Panc1 (cell line): Measurements from ENCODE around the gene FNTB.

ENCODE experiments used
- CTCF ChIP-seq: fragments of 450-650 bp; IDR thresholded peaks from 2 replicates; pipeline ENCODE4 v1.5.1; 2017; ENCODE audit warnings: mild to moderate bottlenecking
- POLR2AphosphoS5 ChIP-seq: IDR thresholded peaks from 2 replicates; pipeline ENCODE4 v1.6.1; 2012; ENCODE audit warnings: mild to moderate bottlenecking, low read depth, low read length, moderate library complexity
- REST ChIP-seq, 2 experiments: IDR thresholded peaks; 2 replicates each; pipeline ENCODE4 v1.6.1; 2011 to 2012; ENCODE audit warnings: low read depth in 2 of 2, control low read depth in 1 of 2, low read length in 1 of 2, mild to moderate bottlenecking in 1 of 2, moderate library complexity in 1 of 2; ENCODE audit not compliant: insufficient read depth in 1 of 2
- SIN3A ChIP-seq: IDR thresholded peaks from 2 replicates; pipeline ENCODE4 v1.6.1; 2012; ENCODE audit warnings: low read depth, mild to moderate bottlenecking, low read length, moderate library complexity, borderline replicate concordance; ENCODE audit not compliant: insufficient read depth
- TCF7L2 ChIP-seq: IDR thresholded peaks from 2 replicates; pipeline ENCODE4 v1.6.1; 2011; ENCODE audit warnings: mild to moderate bottlenecking, low read depth, low read length, inconsistent platforms

GRCh38 chr14:65074449-65075150 lies 87.9 kb downstream of the FNTB start:
- no peak for TF ChIP-seq CTCF
- TF ChIP-seq POLR2AphosphoS5: no peak
- TF ChIP-seq REST (IDR thresholded peaks at IDR 0.05; ENCODE audit: insufficient read depth in 1 of 2, low read depth in 2 of 2, low read length in 1 of 2): no peak
- no peak for TF ChIP-seq TCF7L2
- TF ChIP-seq SIN3A: no peak
